Fibroblast of lung (primary cell): ENCODE measurements around the gene GSTM2. TPM values are rescaled to one million over a fixed set of nuclear protein-coding genes. Genes with fewer than 3 reads are reported as not detected.
"Not testable (repeated sequence)": the region's sequence is repeated elsewhere in the genome, so short reads cannot be mapped to it uniquely, and the experiment has no call there.

Experiments used
- DNase-seq, 2 donors: peaks; one replicate each; pipeline versions ENCODE4 v3.0.0 to v3.0.0-alpha.2; 2010; ENCODE audit warnings: low read depth in 2 of 2
- H2AFZ ChIP-seq: 2 replicates; pipeline ENCODE4 v1.5.1; 2012; ENCODE audit warnings: low read length, control low read depth, inconsistent platforms
- H3K27ac ChIP-seq: 2 replicates; pipeline ENCODE4 v1.5.1; 2011; ENCODE audit warnings: low read length, control low read depth; ENCODE audit not compliant: insufficient read depth
- H3K27me3 ChIP-seq: 2 replicates; pipeline ENCODE4 v1.5.1; 2011; ENCODE audit warnings: mild to moderate bottlenecking, low read length; ENCODE audit not compliant: control insufficient read depth, insufficient read depth
- H3K36me3 ChIP-seq: 2 replicates; pipeline ENCODE4 v1.5.1; 2011; ENCODE audit warnings: low read length; ENCODE audit not compliant: control insufficient read depth, insufficient read depth
- H3K4me1 ChIP-seq: 2 replicates; pipeline ENCODE4 v1.5.1; 2011; ENCODE audit warnings: low read length; ENCODE audit not compliant: control insufficient read depth, insufficient read depth; ENCODE audit errors: extremely low read depth
- H3K4me2 ChIP-seq: 2 replicates; pipeline ENCODE4 v1.5.1; 2011; ENCODE audit warnings: low read length, control low read depth; ENCODE audit not compliant: insufficient read depth; ENCODE audit errors: extremely low read depth
- H3K4me3 ChIP-seq, 4 experiments: fragments of 200-600 bp in 1 of 4; sonication (generic) in 1 of 4; replicated peaks in 1 of 4; 2 replicates each; pipeline ENCODE4 v1.5.1; 2011 to 2016; ENCODE audit warnings: low read length in 4 of 4, low read depth in 3 of 4, mild to moderate bottlenecking in 3 of 4, control low read depth in 2 of 4, inconsistent platforms in 1 of 4, mixed read lengths in 1 of 4; ENCODE audit not compliant: insufficient read depth in 1 of 4; ENCODE audit errors: control extremely low read depth in 1 of 4
- H3K79me2 ChIP-seq: 2 replicates; pipeline ENCODE4 v1.5.1; 2012; ENCODE audit warnings: mild to moderate bottlenecking, low read length, inconsistent platforms; ENCODE audit not compliant: control insufficient read depth, insufficient read depth
- H3K9ac ChIP-seq: 2 replicates; pipeline ENCODE4 v1.5.1; 2011; ENCODE audit warnings: mild to moderate bottlenecking, low read length, control low read depth; ENCODE audit not compliant: insufficient read depth
- H3K9me3 ChIP-seq: 2 replicates; pipeline ENCODE4 v1.5.1; 2012; ENCODE audit warnings: low read depth, low read length; ENCODE audit not compliant: control insufficient read depth, insufficient read depth
- H4K20me1 ChIP-seq: 2 replicates; pipeline ENCODE4 v1.5.1; 2011; ENCODE audit warnings: low read length; ENCODE audit not compliant: control insufficient read depth, insufficient read depth; ENCODE audit errors: extremely low read depth
- EZH2 ChIP-seq: IDR thresholded peaks from 2 replicates; pipeline ENCODE4 v1.5.1; 2012; ENCODE audit warnings: low read length, control low read depth, mild to moderate bottlenecking; ENCODE audit errors: missing control alignments
- polyA plus RNA-seq, 2 donors: library from polyadenylated mRNA; depleted of rRNA in 1 of 2; stranded (reverse) in 1 of 2; unstranded in 1 of 2; fragments of >200 nt; gene quantifications; 2 replicates each; pipeline ENCODE4 v1.2.1, GENCODE V29; 2011 to 2012; ENCODE audit warnings: missing spikeins in 1 of 2
- total RNA-seq: library from RNA; depleted of rRNA; stranded (reverse); fragments of >200 nt; gene quantifications from 2 replicates; pipeline ENCODE4 v1.2.1, GENCODE V29; 2014

GSTM2 gene
- total and polyA plus RNA-seq, 2 donors (not counting 1 experiment from before 2014, with no cell fraction given): 28.2 to 67.7 TPM

DNA sequence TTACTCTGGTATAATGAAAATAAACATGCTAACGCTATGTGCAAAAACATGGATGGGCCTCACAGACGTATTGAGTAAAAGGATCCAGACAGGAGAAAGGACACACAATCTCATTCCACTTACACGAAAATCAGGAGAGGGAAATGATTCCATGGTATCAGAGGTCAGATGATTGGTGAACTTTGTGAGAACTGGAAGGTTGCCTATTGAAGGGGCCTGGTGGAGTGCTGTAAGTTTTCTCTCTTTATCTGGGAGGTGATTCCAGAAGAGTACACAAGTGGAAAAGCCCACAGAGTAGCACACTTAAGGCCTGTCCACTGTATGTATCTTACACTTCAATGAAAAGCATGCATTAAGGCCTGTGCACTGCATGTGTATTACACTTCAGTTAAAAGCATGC lies 9.6 kb downstream of the GSTM2 start:
- H2AFZ ChIP-seq: no peak overlapping the region
- H3K4me3 ChIP-seq: no peak overlapping the region
- no peaks in the 10 kb centered on the region for H3K27me3 ChIP-seq
- H3K27ac ChIP-seq: no peak overlapping the region
- no peak overlapping the region for H3K9ac ChIP-seq
- H4K20me1 ChIP-seq: no peaks in the 10 kb centered on the region
- DNase-seq: no peak
- H3K9me3 ChIP-seq: no peaks in the 10 kb centered on the region
- TF ChIP-seq EZH2: no peak
- no peaks in the 10 kb centered on the region for H3K79me2 ChIP-seq
- no peaks in the 10 kb centered on the region for H3K4me1 ChIP-seq
- H3K4me2 ChIP-seq: no peak overlapping the region
- no peaks in the 10 kb centered on the region for H3K36me3 ChIP-seq

DNA sequence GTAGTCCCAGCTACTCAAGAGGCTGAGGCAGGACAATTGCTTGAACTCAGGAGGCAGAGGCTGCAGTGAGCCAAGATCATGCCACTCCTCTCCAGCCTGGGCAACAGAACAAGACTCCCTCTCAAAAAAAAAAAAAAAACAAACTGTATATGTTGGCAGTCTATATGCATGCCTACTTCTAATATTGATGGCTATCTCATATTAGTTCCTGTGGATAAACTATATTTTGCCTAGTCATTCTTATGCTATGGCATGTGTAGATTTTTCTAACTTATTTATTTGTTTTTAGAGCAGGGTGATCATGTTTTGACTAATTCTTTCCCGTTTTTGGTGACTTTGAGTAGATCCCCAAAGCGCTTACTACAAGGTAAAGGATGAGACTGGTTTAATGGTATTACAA lies 10.8 kb downstream of the GSTM2 start:
- not testable (repeated sequence) for H3K9me3 ChIP-seq, H3K4me1 ChIP-seq

DNA sequence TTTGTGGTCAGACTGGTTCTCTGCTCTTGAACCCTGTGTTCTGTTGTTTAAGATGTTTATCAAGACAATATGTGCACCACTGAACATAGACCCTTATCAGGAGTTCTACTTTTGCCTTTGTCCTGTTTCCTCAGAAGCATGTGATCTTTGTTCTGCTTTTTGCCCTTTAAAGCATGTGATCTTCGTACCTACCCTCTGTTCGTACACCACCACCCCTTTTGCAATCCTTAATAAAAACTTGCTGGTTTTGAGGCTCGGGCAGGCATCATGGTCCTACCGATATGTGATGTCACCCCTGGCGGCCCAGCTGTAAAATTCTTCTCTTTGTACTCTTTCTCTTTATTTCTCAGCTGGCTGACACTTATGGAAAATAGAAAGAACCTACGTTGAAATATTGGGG lies 16.9 kb downstream of the GSTM2 start:
- H3K9ac ChIP-seq, H4K20me1 ChIP-seq, H3K27ac ChIP-seq, H2AFZ ChIP-seq, H3K27me3 ChIP-seq, H3K4me3 ChIP-seq, DNase-seq, H3K9me3 ChIP-seq, H3K4me1 ChIP-seq, H3K36me3 ChIP-seq, H3K4me2 ChIP-seq, H3K79me2 ChIP-seq: not testable (repeated sequence)

More for the DNA sequence above, 10.8 kb downstream of the GSTM2 start:
- not testable (repeated sequence) for H3K27ac ChIP-seq, H3K79me2 ChIP-seq, H3K27me3 ChIP-seq, H3K9ac ChIP-seq, H4K20me1 ChIP-seq, H2AFZ ChIP-seq, H3K4me3 ChIP-seq, H3K36me3 ChIP-seq, H3K4me2 ChIP-seq, DNase-seq

DNA sequence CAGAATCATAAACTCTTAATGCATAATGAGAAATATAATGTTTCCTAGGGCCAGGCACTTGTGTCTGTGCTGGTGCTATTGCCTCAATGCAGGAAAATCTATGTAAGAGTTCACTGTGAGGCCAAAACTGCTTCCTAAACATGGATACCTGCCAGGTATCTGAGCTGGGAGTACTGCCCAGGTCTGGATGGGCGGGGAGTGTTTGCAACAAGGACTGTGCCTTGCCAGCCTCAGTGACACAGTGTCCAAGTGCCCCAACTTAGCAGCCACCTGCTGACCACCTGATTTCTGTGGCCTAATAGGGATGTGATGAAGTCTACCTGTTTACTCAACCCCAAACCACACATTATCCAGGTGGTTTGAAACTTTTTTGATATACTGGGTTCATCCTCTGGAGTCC lies 17.5 kb downstream of the GSTM2 start:
- H3K36me3 ChIP-seq, H3K9ac ChIP-seq, H4K20me1 ChIP-seq, H3K9me3 ChIP-seq, H3K4me3 ChIP-seq, H3K27me3 ChIP-seq, H3K27ac ChIP-seq, H3K4me1 ChIP-seq, H2AFZ ChIP-seq, DNase-seq, H3K4me2 ChIP-seq, H3K79me2 ChIP-seq: not testable (repeated sequence)

DNA sequence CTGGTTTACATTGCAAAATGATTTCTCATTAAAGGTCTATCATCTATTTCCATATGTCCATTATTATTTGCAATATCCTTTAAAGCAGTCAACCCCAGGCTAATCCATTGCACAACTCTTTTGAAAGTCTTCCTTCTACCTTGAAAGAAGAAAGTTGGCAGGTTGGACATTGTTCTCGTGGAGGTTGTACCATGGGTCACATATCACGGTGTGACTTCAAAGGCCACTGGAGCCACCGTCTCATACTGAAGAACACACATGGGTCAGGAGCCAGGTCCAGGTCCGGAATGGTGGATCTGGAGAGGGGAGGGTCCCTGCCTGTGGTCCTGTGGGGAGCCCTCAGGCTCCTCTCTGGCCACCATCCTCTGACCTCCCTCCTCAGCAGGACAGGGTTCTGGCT lies 18.0 kb downstream of the GSTM2 start:
- not testable (repeated sequence) for H3K4me2 ChIP-seq, H4K20me1 ChIP-seq, H3K4me1 ChIP-seq, H3K79me2 ChIP-seq, H3K9me3 ChIP-seq, H3K27me3 ChIP-seq, H2AFZ ChIP-seq, H3K36me3 ChIP-seq, H3K4me3 ChIP-seq, H3K9ac ChIP-seq, DNase-seq, H3K27ac ChIP-seq

DNA sequence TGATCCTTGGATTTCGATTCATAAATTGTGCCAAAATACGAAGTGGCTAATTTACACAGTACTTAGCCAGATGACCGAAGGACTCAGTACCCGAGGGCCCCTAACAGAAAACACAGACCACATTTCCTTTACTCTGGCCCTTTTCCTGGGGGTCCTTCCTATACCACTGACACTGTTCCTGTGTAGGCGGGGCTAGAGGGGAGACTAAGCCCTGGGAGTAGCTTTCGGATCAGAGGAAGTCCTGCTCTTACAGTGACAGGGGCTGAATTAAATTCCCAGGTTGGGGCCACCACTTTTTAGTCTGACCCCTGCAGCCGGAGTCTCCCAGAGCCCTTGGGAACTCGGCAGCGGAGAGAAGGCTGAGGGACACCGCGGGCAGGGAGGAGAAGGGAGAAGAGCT lies 19.3 kb downstream of the GSTM2 start:
- not testable (repeated sequence) for H3K79me2 ChIP-seq, H3K27me3 ChIP-seq, H2AFZ ChIP-seq, H4K20me1 ChIP-seq, DNase-seq, H3K4me2 ChIP-seq, H3K9ac ChIP-seq, H3K4me1 ChIP-seq, H3K36me3 ChIP-seq, H3K27ac ChIP-seq, H3K9me3 ChIP-seq
- H3K4me3 ChIP-seq: peak overlapping the region in 1 of 4 experiments; percentile 60
